HG02759 (cell line): Measurements from ENCODE around the gene ZNF292.
"Not testable (repeated sequence)": the region's sequence is repeated elsewhere in the genome, so short reads cannot be mapped to it uniquely, and the experiment has no call there.

Experiments
- ATAC-seq: cut with Tn5 transposase; IDR thresholded peaks from one replicate; pipeline ENCODE4 v1.9.1; 2021; ENCODE audit warnings: mild to moderate bottlenecking, moderate library complexity; ENCODE audit not compliant: unreplicated experiment

Gene ZNF292

DNA sequence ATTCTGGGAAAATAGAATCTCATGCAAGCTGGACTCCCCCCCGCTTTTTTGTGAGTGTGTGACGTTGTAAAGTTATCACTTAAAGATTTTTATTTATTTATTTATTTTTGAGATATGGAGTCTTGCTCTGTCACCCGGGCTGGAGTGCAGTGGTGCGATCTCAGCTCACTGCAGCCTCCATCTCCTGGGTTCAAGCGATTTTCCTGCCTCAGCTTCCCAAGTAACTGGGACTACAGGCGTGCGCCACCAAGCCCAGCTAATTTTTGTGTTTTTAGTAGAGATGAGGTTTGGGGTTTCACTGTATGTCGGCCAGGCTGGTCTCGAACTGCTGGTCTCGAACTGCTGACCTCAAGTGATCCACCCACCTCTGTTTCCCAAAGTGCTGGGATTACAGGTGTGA lies 2.2 kb downstream of the ZNF292 start:
- not testable (repeated sequence) for ATAC-seq

GRCh38 chr6:87161299-87161698 lies 5.9 kb downstream of the ZNF292 start:
- no peak for ATAC-seq

- ATAC-seq, result no peak
These were observed 8.6 kb downstream of the ZNF292 start for GRCh38 chr6:87164004-87164403.

DNA sequence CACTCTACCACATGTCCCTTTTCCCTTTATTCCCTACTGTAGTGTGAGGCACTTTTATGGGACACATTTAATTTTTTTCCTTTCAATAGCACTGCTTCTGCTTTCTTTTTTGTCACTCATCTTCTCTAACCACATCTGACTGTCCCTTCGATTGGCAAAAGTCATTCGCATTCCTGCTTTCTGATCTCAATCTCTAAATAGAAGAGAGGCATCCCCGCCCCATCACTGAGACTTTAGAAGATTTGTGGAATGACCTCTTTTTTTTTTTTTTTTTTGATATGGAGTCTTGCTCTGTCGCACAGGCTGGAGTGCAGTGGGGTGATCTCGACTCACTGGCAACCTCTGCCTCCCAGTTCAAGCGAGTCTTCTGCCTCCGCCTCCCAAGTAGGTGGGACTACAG lies 9.1 kb downstream of the ZNF292 start:
- ATAC-seq, result no peak

GRCh38 chr6:87165185-87165584 lies 9.8 kb downstream of the ZNF292 start:
- ATAC-seq, result no peak

GRCh38 chr6:87171938-87172633 lies 16.7 kb downstream of the ZNF292 start:
- no peak for ATAC-seq

DNA sequence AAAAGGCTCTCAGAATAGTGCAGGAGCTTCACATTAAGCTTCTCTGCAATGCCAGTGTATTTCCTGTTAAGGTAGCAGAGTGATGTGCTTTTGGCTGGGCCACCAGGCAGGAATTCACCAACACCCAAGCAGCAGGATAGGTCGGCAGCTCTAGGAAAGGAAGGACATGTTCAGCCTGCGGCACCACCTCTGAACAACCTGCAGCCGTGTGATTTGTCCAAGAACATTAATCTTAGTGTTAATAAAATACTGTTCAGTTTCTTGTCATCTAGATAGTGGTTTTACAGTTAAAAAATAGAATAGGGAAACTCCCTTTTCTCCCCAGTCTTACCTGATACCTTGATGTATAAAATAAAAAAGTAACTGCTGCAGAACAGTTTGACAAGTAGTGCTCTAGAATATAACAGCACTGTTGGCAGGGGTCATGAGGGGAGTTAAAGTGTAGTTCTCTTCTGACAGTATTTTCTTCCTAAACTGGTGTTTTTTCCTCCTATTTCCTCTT lies 18.8 kb downstream of the ZNF292 start:
- peak; percentile 58 for ATAC-seq

DNA sequence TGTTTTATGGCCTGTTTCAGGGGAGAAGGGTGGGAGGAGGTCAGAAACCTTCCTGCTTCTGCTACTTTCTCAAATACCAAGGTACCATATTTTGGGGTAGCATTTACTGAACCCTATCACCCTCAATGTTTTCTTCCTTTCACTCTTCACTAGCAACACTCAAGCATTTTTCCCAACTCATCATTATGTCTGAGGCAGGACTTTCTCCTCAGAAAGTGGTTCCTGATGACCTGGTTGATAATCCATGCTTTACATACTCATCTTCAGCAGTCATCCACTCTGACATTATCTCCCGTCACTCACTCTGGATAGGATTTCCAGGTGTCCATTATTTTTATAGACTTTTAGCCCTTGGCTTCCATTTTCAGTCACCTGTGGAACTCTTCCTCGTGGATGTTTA lies 21.1 kb downstream of the ZNF292 start:
- ATAC-seq, result no peak

DNA sequence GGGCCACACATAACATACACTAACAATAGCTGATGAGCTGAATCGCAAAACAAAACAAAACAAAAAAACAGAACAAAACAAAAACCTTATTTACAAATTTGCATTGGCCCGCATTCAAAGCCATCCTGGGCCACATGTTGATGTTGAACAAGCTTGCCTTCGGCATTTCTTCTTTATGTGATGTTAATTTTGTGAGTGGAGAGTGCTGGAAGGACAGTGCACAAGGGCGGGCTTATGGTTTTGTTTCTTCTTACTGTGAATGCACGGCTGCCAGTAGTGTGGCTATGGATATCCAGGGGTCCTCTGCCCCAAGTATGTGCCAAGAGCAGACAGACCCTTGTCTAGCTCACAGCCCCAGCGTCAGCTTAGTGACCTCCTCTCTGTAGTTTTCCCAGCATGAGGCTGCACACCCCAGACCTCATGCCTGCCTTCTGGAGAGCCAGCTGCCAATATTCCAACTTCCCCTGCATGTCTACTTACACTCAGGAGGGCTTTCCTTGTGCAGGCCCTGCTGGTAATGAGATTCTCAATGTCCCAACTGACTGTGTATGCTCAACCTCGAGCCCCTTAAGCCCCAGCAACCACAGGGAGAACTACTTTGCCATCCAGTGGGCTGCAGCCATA lies 24.9 kb downstream of the ZNF292 start:
- no peak for ATAC-seq

- ATAC-seq, result peak; percentile 32
These were observed 26.5 kb downstream of the ZNF292 start for GRCh38 chr6:87181903-87182302.

DNA sequence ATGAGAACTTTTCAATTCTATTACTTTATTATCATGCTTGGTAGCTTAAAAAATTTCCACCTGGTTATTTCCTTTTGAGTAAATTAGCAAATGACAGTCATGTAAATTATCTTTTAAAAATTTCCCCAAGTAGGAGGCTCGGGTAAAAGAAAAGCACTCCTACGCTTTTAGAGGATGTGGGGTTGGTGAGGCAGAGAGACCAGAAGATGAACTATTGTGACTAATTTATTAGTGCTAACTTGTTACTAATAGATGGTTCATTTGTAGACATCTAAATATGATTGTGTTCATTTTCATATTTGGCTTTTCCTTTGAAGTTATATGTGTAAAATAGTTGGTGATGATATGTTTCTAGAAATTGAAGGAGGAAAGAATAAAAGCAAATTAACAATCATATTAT lies 27.0 kb downstream of the ZNF292 start:
- ATAC-seq, result peak; percentile 83

DNA sequence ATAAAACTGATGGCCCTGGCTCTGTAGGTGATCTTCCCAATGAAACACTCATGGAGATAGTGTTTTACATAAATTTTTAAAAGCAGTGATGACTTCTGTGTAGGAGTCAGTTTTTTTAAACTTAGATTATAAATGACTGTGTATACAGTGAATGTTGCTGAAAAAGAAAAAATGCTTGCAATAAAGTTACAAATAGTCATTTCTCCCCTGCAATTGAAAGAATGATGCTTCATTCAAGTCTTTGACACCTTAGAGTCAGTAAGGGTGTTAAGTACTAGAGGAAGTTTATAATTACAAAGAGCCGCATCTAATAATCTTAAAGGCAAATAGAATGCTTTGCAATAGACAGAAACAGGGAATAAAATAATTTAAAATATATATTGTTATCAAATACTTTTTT lies 27.6 kb downstream of the ZNF292 start:
- ATAC-seq, result no peak

GRCh38 chr6:87183687-87184086 lies 28.3 kb downstream of the ZNF292 start:
- ATAC-seq, result no peak

DNA sequence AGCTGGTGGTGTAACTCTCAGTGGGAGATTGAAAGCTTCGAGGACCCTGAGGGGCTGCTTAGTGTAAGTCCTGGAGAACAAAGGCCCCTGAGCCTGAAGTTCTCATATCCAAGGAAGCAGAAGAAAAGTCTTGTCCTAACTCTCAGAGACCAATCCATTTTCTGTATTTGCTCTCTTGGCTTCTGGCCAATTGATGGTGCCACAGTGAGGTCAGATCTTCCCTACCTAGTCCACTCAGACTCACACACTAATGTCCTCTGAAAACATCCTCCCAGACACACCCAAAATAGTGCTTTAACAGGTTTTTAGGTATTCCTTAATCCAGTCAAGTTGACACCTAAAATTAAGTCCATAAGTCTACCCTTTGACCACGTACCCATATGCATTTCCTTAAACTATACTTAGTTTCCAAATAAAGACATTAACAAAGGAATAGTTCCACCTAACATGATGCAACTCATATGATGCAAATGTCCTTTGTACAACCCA lies 29.4 kb downstream of the ZNF292 start:
- ATAC-seq, result no peak

GRCh38 chr6:87196275-87196842 lies 41.0 kb downstream of the ZNF292 start:
- ATAC-seq, result no peak

GRCh38 chr6:87197547-87197946 lies 42.2 kb downstream of the ZNF292 start:
- ATAC-seq, result peak; percentile 63

GRCh38 chr6:87198022-87198810 lies 42.9 kb downstream of the ZNF292 start:
- not testable (repeated sequence) for ATAC-seq

- ATAC-seq, result no peak
These were observed 44.4 kb downstream of the ZNF292 start for GRCh38 chr6:87199787-87200186.

DNA sequence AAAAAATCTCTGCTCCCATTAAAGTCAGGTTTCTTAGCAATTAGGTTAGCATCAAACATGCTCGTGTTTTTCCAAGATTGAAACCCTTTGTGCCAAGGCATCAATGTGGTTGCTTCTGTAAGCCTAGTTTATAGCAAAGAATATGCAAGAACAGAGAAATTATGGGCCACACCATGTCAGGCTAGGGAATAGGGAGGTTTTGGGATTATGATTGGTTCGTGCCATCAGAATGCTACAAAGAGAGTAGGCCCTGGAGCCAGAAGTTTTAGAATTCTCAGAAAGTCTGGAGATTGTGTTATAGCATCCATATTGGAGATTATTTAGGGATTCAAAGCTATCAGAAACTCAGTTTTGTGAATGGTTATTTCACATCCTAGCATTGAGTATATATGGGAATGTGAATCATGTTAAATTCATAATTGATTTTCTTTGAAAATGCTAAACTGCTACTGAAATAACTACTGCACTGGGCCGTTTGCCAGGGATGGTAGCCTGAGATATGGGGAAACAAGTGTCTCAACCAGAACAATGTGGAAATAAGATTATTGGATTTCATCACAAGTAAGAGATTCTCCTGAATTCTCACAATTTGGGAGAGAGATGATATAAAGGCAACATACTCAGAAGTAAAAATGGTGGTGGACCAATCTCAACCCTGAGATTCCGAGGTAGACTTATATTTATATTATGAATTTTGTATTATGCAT lies 45.3 kb downstream of the ZNF292 start:
- ATAC-seq, result no peak

- ATAC-seq, result no peak
These were observed 48.2 kb downstream of the ZNF292 start for GRCh38 chr6:87203448-87204023.
